Thyroid gland (tissue), 4 donors: ENCODE data around the gene ARMH3. TPM values are rescaled to one million over a fixed set of nuclear protein-coding genes. Genes with fewer than 3 reads are reported as not detected.

Experiments used
- DNase-seq, 2 donors: peaks; one replicate each; pipeline ENCODE4 v3.0.0-alpha.2; 2019
- H3K27ac ChIP-seq, 3 donors: fragments of 200-600 bp; sonication (generic); 1 replicate in 2 of 3; 2 replicates in 1 of 3; pipeline ENCODE4 v1.5.1; 2016 to 2019; ENCODE audit warnings: mild to moderate bottlenecking in 1 of 3, moderate library complexity in 1 of 3
- H3K27me3 ChIP-seq: fragments of 200-600 bp; sonication (generic); one replicate; pipeline ENCODE4 v1.5.1; 2019
- H3K36me3 ChIP-seq, 2 donors: fragments of 200-600 bp; sonication (generic); one replicate each; pipeline ENCODE4 v1.5.1; 2016 to 2019
- H3K4me1 ChIP-seq, 2 donors: fragments of 200-600 bp; sonication (generic); one replicate each; pipeline ENCODE4 v1.5.1; 2017 to 2019
- H3K4me3 ChIP-seq, 3 donors: fragments of 200-600 bp; sonication (generic); replicated peaks in 1 of 3; 1 replicate in 2 of 3; 2 replicates in 1 of 3; pipeline ENCODE4 v1.5.1; 2016; ENCODE audit warnings: mild to moderate bottlenecking in 1 of 3
- H3K9me3 ChIP-seq: fragments of 200-600 bp; sonication (generic); one replicate; pipeline ENCODE4 v1.5.1; 2017
- POLR2A ChIP-seq, 2 donors: fragments of 450-650 bp; IDR thresholded peaks; one replicate each; pipeline ENCODE4 v1.6.1; 2017; ENCODE audit warnings: antibody characterized with exemption in 2 of 2, mild to moderate bottlenecking in 2 of 2, moderate library complexity in 1 of 2
- WGBS, 2 donors: methylation state at CpG; one replicate each; pipeline ENCODE4 v1.1.5; 2017; 5-methylcytosine and 5-hydroxymethylcytosine counted together
- intact Hi-C: fragments of 100-400 bp; cut with DNase I; formaldehyde crosslinking; loops from one replicate; pipeline ENCODE4 v1.15.1; 2023
- total RNA-seq, 4 donors: library from RNA; depleted of rRNA; stranded (reverse); fragments of >200 nt; gene quantifications; one replicate each; pipeline ENCODE4 v1.2.3, GENCODE V29; 2016
- TF ChIP-seq, protein P1 (sequence below), 6 experiments: fragments of 200-600 bp in 3 of 6; fragments of 450-650 bp in 3 of 6; sonication (generic) in 3 of 6; IDR thresholded peaks; one replicate each; pipeline ENCODE4 v1.5.1; 2016 to 2019; ENCODE audit warnings: antibody characterized with exemption in 6 of 6, mild to moderate bottlenecking in 2 of 6, inconsistent platforms in 1 of 6, moderate library complexity in 1 of 6

Gene ARMH3
- total RNA-seq, 4 donors from 2014 or later, result 14.2 to 21.2 (median 18.3) TPM

DNA sequence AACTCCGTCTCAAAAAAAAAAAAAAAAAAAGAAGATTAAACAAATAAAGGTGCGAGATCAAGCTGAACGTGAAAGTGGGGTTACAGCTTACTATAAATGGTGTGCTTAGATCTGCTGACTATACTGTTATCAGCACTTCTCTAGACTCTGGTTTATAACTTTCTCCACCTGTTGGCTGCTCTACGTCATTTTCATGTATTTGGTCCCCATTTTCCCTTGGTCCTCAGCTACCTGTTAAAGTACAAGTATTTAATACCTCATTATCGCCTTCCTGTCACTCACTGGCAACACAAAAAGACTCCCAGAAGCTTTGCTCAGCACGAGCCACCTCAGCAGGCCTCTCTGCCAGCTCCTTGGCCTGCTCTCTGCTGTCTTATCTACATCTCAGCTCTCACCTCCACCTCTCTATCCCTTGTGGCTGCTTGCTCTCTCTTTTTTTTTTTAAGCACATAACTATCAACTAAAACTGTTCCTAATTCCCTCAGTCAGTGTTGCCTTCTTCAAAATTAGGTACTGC lies 95.0 kb downstream of the ARMH3 start:
- no peaks in the 10 kb centered on the region for H3K9me3 ChIP-seq
- H3K27me3 ChIP-seq, result no peaks in the 10 kb centered on the region
- H3K4me1 ChIP-seq, result peaks cover 18 to 31% of the 10 kb centered on the region in 2 donors
- WGBS, 2 donors, result 75 to 78% methylated on average over 6 of the region's 6 CpGs
- TF ChIP-seq, protein P1, sequence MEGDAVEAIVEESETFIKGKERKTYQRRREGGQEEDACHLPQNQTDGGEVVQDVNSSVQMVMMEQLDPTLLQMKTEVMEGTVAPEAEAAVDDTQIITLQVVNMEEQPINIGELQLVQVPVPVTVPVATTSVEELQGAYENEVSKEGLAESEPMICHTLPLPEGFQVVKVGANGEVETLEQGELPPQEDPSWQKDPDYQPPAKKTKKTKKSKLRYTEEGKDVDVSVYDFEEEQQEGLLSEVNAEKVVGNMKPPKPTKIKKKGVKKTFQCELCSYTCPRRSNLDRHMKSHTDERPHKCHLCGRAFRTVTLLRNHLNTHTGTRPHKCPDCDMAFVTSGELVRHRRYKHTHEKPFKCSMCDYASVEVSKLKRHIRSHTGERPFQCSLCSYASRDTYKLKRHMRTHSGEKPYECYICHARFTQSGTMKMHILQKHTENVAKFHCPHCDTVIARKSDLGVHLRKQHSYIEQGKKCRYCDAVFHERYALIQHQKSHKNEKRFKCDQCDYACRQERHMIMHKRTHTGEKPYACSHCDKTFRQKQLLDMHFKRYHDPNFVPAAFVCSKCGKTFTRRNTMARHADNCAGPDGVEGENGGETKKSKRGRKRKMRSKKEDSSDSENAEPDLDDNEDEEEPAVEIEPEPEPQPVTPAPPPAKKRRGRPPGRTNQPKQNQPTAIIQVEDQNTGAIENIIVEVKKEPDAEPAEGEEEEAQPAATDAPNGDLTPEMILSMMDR (IDR thresholded peaks at IDR 0.05), result no peak
- no peak for TF ChIP-seq POLR2A (IDR thresholded peaks at IDR 0.05)
- H3K27ac ChIP-seq, result peak overlapping the region; percentile 65 to 77 (median 70)
- intact Hi-C loops, result no loop called here
- peaks cover 0 to 7% of the 10 kb centered on the region in 2 donors for H3K36me3 ChIP-seq
- H3K4me3 ChIP-seq, result no peak overlapping the region
- DNase-seq, result no peak

DNA sequence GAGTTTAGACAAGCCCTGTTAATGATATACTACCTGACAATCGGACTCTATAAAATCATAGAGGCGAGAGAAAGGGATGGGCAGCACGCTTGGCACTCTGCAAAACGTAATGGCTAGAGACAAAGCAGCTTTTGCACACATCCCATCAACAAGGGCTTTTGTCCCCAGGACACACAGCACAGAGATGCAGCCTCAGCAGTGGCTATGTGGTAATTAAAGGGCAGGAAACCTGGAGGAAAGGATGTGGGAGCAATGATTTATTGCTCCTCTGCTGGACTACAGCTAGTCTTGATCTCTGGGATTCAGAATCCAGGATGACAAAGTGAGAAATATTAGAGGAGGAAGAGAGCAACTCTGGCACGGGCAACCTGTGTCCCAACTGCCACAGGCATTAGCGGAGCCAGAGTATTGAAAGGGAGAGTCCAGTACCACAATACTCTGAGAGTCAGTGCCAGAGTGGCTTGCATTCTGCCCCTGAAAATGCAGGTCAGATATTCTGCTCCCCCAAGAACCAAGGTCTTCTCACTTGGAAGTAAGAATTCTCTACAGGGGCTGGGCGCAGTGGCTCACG lies 96.5 kb downstream of the ARMH3 start:
- H3K9me3 ChIP-seq, result no peaks in the 10 kb centered on the region
- TF ChIP-seq, protein P1 (IDR thresholded peaks at IDR 0.05), result no peak
- TF ChIP-seq POLR2A (IDR thresholded peaks at IDR 0.05), result no peak
- peaks cover 0 to 12% of the 10 kb centered on the region in 2 donors for H3K36me3 ChIP-seq
- H3K27me3 ChIP-seq, result no peaks in the 10 kb centered on the region
- 93 to 95% methylated on average over 8 of the region's 8 CpGs for WGBS, 2 donors
- DNase-seq, result no peak
- H3K4me1 ChIP-seq, result peaks cover 7 to 19% of the 10 kb centered on the region in 2 donors
- H3K27ac ChIP-seq, result no peak overlapping the region
- intact Hi-C loops, result no loop called here
- H3K4me3 ChIP-seq, result no peak overlapping the region

DNA sequence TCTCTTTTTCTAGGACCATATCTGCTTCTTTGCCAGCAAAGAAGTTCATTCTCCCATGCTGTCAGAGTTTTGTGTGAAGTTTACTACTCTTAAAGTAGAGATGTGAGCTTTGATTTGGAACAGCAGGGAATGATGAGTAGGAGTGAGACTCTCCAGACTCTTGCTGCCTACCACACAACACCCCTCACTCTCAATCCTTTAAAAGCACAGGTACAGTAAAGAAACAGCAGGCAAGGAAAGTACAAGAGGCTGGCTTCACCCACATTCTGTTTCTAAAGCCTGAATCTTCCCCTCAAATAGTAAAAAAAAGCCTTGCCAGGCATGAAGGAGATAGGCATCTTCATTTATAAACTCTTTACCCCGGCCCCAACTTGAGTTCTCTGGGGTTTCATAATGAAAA lies 97.3 kb downstream of the ARMH3 start:
- intact Hi-C loops, result no loop called here
- H3K9me3 ChIP-seq, result no peaks in the 10 kb centered on the region
- no peaks in the 10 kb centered on the region for H3K27me3 ChIP-seq
- H3K4me1 ChIP-seq, result peaks cover 7 to 19% of the 10 kb centered on the region in 2 donors
- DNase-seq, result no peak
- TF ChIP-seq POLR2A (IDR thresholded peaks at IDR 0.05), result no peak
- TF ChIP-seq, protein P1 (IDR thresholded peaks at IDR 0.05), result no peak
- H3K4me3 ChIP-seq, result no peak overlapping the region
- 81 to 90% methylated on average over 1 of the region's 1 CpG for WGBS, 2 donors
- H3K27ac ChIP-seq, result no peak overlapping the region
- peaks cover 2 to 12% of the 10 kb centered on the region in 2 donors for H3K36me3 ChIP-seq

DNA sequence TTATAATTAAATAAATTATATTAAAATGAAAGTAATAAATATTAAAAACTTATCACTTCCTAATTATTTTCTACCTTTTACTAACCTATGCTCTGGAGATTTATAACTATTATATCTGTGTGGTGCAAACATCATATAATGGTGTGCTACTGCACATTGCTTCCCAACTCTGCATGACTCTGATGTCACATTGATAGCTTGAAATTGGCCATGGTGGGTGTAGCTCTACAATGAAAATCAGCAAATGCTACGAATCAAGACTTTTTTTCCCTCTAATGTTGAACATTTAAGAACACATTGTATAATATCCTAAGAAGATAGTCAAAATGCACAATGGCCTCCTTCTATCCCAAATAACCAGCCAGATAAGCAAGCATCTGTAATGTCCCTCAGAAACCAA lies 99.1 kb downstream of the ARMH3 start:
- peaks cover 3 to 12% of the 10 kb centered on the region in 2 donors for H3K36me3 ChIP-seq
- DNase-seq, result no peak
- H3K27me3 ChIP-seq, result no peaks in the 10 kb centered on the region
- TF ChIP-seq POLR2A (IDR thresholded peaks at IDR 0.05), result no peak
- TF ChIP-seq, protein P1 (IDR thresholded peaks at IDR 0.05), result no peak
- no peaks in the 10 kb centered on the region for H3K9me3 ChIP-seq
- H3K4me3 ChIP-seq, result no peak overlapping the region
- intact Hi-C loops, result no loop called here
- peaks cover 7 to 14% of the 10 kb centered on the region in 2 donors for H3K4me1 ChIP-seq
- no peak overlapping the region for H3K27ac ChIP-seq
- WGBS, 2 donors, result 94 to 100% methylated on average over 1 of the region's 1 CpG

DNA sequence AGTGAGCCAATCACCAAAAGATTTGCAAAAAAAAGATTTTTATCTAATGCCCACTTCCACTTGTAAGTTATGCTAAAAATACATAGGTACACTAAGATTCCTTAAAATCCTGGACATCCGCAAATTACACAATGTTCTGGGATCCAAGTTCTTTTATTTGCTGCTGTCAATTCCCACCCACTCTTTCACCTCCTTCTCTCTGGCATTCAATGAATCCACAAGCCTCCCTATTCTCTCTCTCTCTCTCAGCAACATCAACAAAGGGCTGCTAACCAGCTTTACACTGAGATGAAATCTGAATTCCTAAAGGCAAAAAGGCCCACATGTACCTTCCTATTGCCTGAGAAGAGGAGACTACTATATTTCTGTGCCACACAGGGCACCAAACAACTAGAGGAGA lies 99.9 kb downstream of the ARMH3 start:
- DNase-seq, result no peak
- H3K4me1 ChIP-seq, result peaks cover 4 to 8% of the 10 kb centered on the region in 2 donors
- intact Hi-C loops, result no loop called here
- 100% methylated on average over 1 of the region's 1 CpG for WGBS, 2 donors
- no peaks in the 10 kb centered on the region for H3K9me3 ChIP-seq
- no peak overlapping the region for H3K4me3 ChIP-seq
- no peak for TF ChIP-seq POLR2A (IDR thresholded peaks at IDR 0.05)
- TF ChIP-seq, protein P1 (IDR thresholded peaks at IDR 0.05), result no peak
- H3K36me3 ChIP-seq, result peaks cover 3 to 12% of the 10 kb centered on the region in 2 donors
- H3K27me3 ChIP-seq, result no peaks in the 10 kb centered on the region
- H3K27ac ChIP-seq, result no peak overlapping the region
